Nephron progenitor cell (in vitro differentiated cells): ENCODE measurements around the gene ARL2.
"Not testable (repeated sequence)": the region's sequence is repeated elsewhere in the genome, so short reads cannot be mapped to it uniquely, and the experiment has no call there.

Experiments
- DNase-seq: peaks from one replicate; pipeline ENCODE4 v3.0.0; 2021
- H3K27ac Mint-ChIP-seq: 2 replicates; pipeline ENCODE4 v1.8.0; 2021; ENCODE audit warnings: mild to moderate bottlenecking, moderate library complexity, mixed read lengths
- H3K27me3 Mint-ChIP-seq: 2 replicates; pipeline ENCODE4 v1.8.0; 2021; ENCODE audit warnings: mild to moderate bottlenecking, low read depth, mixed read lengths; ENCODE audit not compliant: poor library complexity
- H3K36me3 Mint-ChIP-seq: 2 replicates; pipeline ENCODE4 v1.8.0; 2021; ENCODE audit warnings: low read depth, mixed read lengths
- H3K4me1 Mint-ChIP-seq: 2 replicates; pipeline ENCODE4 v1.8.0; 2021; ENCODE audit warnings: mixed read lengths
- H3K4me3 Mint-ChIP-seq: 2 replicates; pipeline ENCODE4 v1.8.0; 2021; ENCODE audit warnings: mild to moderate bottlenecking, moderate library complexity, mixed read lengths
- H3K9me3 Mint-ChIP-seq: 2 replicates; pipeline ENCODE4 v1.8.0; 2021; ENCODE audit warnings: mild to moderate bottlenecking, moderate library complexity, mixed read lengths
- TF ChIP-seq, protein P1 (sequence below): fragments of 200-600 bp; sonication (generic); IDR thresholded peaks from 2 replicates; pipeline ENCODE4 v1.5.0; 2021; ENCODE audit warnings: antibody characterized with exemption

ARL2 gene

DNA sequence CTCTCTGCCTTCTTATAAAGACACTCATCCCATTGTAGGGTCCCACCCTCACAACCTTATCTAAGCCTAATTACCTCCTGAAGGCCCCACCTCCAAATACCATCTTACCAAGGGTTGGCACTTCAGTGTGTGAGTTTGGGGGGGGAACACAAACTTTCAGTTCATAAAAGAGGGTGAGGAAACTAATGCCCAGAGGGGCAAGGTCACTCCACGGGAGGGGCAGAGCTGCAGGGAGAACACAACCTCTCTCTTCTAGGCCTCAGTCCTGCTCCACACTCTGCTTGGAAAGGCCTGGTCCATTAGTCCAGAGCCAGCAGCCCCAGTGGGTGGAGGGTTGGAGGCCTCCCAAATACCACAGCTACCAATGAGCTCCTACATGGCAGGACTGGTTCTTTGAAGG lies 14.5 kb upstream of the ARL2 start:
- Mint-ChIP-seq H3K27ac (no peak overlapping the region), H3K27me3 (peaks cover 8% of the 10 kb centered on the region), H3K4me1 (peaks cover 24% of the 10 kb centered on the region), H3K4me3 (no peak overlapping the region), H3K36me3 (no peaks in the 10 kb centered on the region), H3K9me3 (no peaks in the 10 kb centered on the region)
- DNase-seq: no peak
- TF ChIP-seq, protein P1, sequence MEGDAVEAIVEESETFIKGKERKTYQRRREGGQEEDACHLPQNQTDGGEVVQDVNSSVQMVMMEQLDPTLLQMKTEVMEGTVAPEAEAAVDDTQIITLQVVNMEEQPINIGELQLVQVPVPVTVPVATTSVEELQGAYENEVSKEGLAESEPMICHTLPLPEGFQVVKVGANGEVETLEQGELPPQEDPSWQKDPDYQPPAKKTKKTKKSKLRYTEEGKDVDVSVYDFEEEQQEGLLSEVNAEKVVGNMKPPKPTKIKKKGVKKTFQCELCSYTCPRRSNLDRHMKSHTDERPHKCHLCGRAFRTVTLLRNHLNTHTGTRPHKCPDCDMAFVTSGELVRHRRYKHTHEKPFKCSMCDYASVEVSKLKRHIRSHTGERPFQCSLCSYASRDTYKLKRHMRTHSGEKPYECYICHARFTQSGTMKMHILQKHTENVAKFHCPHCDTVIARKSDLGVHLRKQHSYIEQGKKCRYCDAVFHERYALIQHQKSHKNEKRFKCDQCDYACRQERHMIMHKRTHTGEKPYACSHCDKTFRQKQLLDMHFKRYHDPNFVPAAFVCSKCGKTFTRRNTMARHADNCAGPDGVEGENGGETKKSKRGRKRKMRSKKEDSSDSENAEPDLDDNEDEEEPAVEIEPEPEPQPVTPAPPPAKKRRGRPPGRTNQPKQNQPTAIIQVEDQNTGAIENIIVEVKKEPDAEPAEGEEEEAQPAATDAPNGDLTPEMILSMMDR: no peak

GRCh38 chr11:65002706-65003105 lies 11.3 kb upstream of the ARL2 start:
- H3K27me3 Mint-ChIP-seq: peaks cover 15% of the 10 kb centered on the region
- peaks cover 9% of the 10 kb centered on the region for H3K4me1 Mint-ChIP-seq
- no peak for DNase-seq
- H3K27ac Mint-ChIP-seq: no peak overlapping the region
- H3K9me3 Mint-ChIP-seq: no peaks in the 10 kb centered on the region
- TF ChIP-seq, protein P1: no peak
- H3K36me3 Mint-ChIP-seq: no peaks in the 10 kb centered on the region
- no peak overlapping the region for H3K4me3 Mint-ChIP-seq

DNA sequence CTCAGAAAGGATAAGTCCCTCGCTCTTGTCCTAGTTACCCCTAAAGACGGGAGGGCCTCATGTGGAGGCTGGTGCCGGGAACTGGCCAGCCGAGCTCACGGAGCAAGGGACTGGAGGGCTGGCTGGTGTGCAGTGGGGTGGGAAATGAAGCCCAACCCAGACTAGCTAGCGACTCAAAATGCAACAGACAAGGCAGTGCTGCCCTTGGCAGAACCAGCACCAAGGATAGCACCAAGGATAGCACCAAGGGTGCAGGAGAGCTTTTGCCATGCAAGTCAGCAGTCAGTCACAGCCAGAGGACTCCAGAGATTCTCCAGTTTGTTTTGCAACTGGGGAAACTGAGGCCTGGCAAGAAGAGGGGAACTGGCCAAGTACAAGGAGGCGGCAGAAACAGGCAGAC lies 10.7 kb upstream of the ARL2 start:
- Mint-ChIP-seq H3K27me3 (peaks cover 15% of the 10 kb centered on the region), H3K4me3 (no peak overlapping the region), H3K36me3 (no peaks in the 10 kb centered on the region), H3K9me3 (no peaks in the 10 kb centered on the region), H3K27ac (no peak overlapping the region), H3K4me1 (peaks cover 7% of the 10 kb centered on the region)
- peak; percentile 38 for DNase-seq
- TF ChIP-seq, protein P1: no peak

GRCh38 chr11:65003968-65004367 lies 10.0 kb upstream of the ARL2 start:
- not testable (repeated sequence) for H3K4me1 Mint-ChIP-seq, H3K9me3 Mint-ChIP-seq, H3K27ac Mint-ChIP-seq, H3K36me3 Mint-ChIP-seq, H3K4me3 Mint-ChIP-seq, DNase-seq
- H3K27me3 Mint-ChIP-seq: peaks cover 15% of the 10 kb centered on the region

DNA sequence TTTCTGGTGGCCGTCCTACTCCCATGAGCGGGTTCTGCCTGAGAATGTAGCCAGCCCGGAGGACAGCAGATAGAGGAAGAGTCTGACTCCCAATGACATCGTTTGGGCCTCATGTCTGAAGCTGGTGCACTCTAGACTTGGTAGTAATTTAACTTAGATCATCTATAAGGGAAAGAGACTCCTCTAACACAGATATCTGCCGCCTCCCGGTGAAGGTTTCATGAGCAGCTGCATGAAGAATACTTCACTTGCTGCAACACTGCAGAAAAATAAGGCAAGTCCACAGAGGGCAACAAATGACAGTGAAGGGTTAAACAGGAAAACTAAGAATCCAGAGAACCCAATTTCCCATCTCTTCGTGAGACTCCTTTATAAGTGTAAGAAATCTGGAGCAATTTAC lies 5.9 kb upstream of the ARL2 start:
- no peak overlapping the region for H3K27ac Mint-ChIP-seq
- peaks cover 3% of the 10 kb centered on the region for H3K4me1 Mint-ChIP-seq
- TF ChIP-seq, protein P1: no peak
- no peak overlapping the region for H3K4me3 Mint-ChIP-seq
- peaks cover 12% of the 10 kb centered on the region for H3K27me3 Mint-ChIP-seq
- H3K36me3 Mint-ChIP-seq: no peaks in the 10 kb centered on the region
- DNase-seq: no peak
- no peaks in the 10 kb centered on the region for H3K9me3 Mint-ChIP-seq

DNA sequence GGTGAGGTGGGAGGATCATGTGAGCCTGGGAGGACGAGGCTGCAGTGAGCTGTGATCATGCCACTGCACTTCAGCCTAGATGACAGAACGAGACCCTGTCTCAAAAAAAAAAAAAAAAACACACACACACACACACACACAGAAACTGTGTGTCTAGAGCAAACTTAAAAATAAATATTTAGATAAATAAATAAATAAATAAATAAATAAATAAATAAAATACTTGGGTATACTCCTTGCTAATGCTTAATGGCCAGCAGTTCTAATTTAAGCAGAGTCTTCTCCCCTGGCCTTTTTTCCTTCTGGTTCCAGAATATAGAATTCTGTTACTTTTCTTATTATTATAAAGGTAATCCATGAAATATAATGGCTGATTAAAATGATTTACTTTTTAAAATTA lies 5.1 kb upstream of the ARL2 start:
- Mint-ChIP-seq H3K27me3 (peaks cover 10% of the 10 kb centered on the region), H3K27ac (no peak overlapping the region), H3K36me3 (no peaks in the 10 kb centered on the region), H3K4me3 (no peak overlapping the region), H3K4me1 (peaks cover 7% of the 10 kb centered on the region), H3K9me3 (no peaks in the 10 kb centered on the region)
- TF ChIP-seq, protein P1: no peak
- no peak for DNase-seq
